BLaER1 treated with 17β-estradiol and CSF1 and Interleukin-3, amounts not matched to agents 10 nM and 100 nM (cell line): ENCODE measurements around the gene CEACAM20.
A peak's percentile ranks its signal among the peaks of the same experiment; 100 is the strongest.
"Not testable (repeated sequence)": the region's sequence is repeated elsewhere in the genome, so short reads cannot be mapped to it uniquely, and the experiment has no call there.

Source experiments
- H3K27ac ChIP-seq, 11 experiments: shearing (Covaris generic); formaldehyde crosslinking; 2 replicates each; pipeline ENCODE4 v1.8.1; 2022
- H3K27me3 ChIP-seq, 11 experiments: shearing (Covaris generic); formaldehyde crosslinking; 2 replicates each; pipeline ENCODE4 v1.8.1; 2022
- H3K36me3 ChIP-seq, 11 experiments: shearing (Covaris generic); formaldehyde crosslinking; 2 replicates each; pipeline ENCODE4 v1.8.1; 2022
- H3K4me1 ChIP-seq, 10 experiments: shearing (Covaris generic); formaldehyde crosslinking; 2 replicates each; pipeline ENCODE4 v1.8.1; 2022
- H3K4me2 ChIP-seq, 11 experiments: shearing (Covaris generic); formaldehyde crosslinking; 2 replicates each; pipeline ENCODE4 v1.8.1; 2022
- H3K4me3 ChIP-seq, 10 experiments: shearing (Covaris generic); formaldehyde crosslinking; 2 replicates each; pipeline ENCODE4 v1.8.1; 2022
- H3K9ac ChIP-seq, 11 experiments: shearing (Covaris generic); formaldehyde crosslinking; 2 replicates each; pipeline ENCODE4 v1.8.1; 2022
- H3K9me3 ChIP-seq, 11 experiments: shearing (Covaris generic); formaldehyde crosslinking; replicated peaks in 1 of 11; 2 replicates each; pipeline ENCODE4 v1.8.1; 2022
- H4K20me1 ChIP-seq, 11 experiments: shearing (Covaris generic); formaldehyde crosslinking; 2 replicates each; pipeline ENCODE4 v1.8.1; 2022
- Cebpa-rat ChIP-seq, 11 experiments: shearing (Covaris generic); IDR thresholded peaks; 2 replicates each; pipeline ENCODE4 v1.8.1; 2022

The CEACAM20 gene

GRCh38 chr19:44539236-44539826 is 9.9 kb upstream of the CEACAM20 start:
- H3K4me3 ChIP-seq = no peak overlapping the region
- H3K36me3 ChIP-seq = no peaks in the 10 kb centered on the region
- H3K4me1 ChIP-seq = no peaks in the 10 kb centered on the region
- H4K20me1 ChIP-seq = no peaks in the 10 kb centered on the region
- no peak overlapping the region for H3K4me2 ChIP-seq
- H3K27me3 ChIP-seq = no peaks in the 10 kb centered on the region
- TF ChIP-seq Cebpa-rat (IDR thresholded peaks at IDR 0.05) = no peak
- H3K9me3 ChIP-seq = peaks cover 11 to 33% (median 15%) of the 10 kb centered on the region in 11 experiments
- no peak overlapping the region for H3K27ac ChIP-seq
- H3K9ac ChIP-seq = no peak overlapping the region

- peaks cover 0 to 16% (median 5%) of the 10 kb centered on the region in 10 experiments; a peak in 10 of 20 replicates for H3K4me1 ChIP-seq
- peaks cover 11 to 33% (median 15%) of the 10 kb centered on the region in 11 experiments for H3K9me3 ChIP-seq
- H4K20me1 ChIP-seq, H3K36me3 ChIP-seq, H3K27me3 ChIP-seq, H3K4me2 ChIP-seq, H3K9ac ChIP-seq, H3K4me3 ChIP-seq, H3K27ac ChIP-seq: not testable (repeated sequence)
Measured at GRCh38 chr19:44535361-44535760, 5.9 kb upstream of the CEACAM20 start.

GRCh38 chr19:44532819-44533218 is 3.3 kb upstream of the CEACAM20 start:
- Histone ChIP-seq H3K9ac (no peak overlapping the region), H3K4me2 (no peak overlapping the region), H3K27ac (no peak overlapping the region), H3K4me3 (no peak overlapping the region), H3K27me3 (no peaks in the 10 kb centered on the region), H3K9me3 (peaks cover 11 to 32% (median 15%) of the 10 kb centered on the region in 11 experiments), H3K4me1 (peaks cover 0 to 18% (median 5%) of the 10 kb centered on the region in 10 experiments; a peak in 10 of 20 replicates), H3K36me3 (no peaks in the 10 kb centered on the region), H4K20me1 (no peaks in the 10 kb centered on the region)
- TF ChIP-seq Cebpa-rat (IDR thresholded peaks at IDR 0.05) = no peak

- no peak overlapping the region for H3K4me3 ChIP-seq
- peak overlapping the region in 3 of 11 experiments; percentile 27 to 35 (median 28); a peak in 3 of 22 replicates for H3K27ac ChIP-seq
- H3K4me1 ChIP-seq = peaks cover 0 to 18% (median 5%) of the 10 kb centered on the region in 10 experiments; a peak in 10 of 20 replicates
- no peak for TF ChIP-seq Cebpa-rat (IDR thresholded peaks at IDR 0.05)
- peak overlapping the region in 5 of 11 experiments; percentile 39 to 53 (median 51); a peak in 10 of 22 replicates for H3K4me2 ChIP-seq
- H3K9me3 ChIP-seq = peaks cover 7 to 12% (median 10%) of the 10 kb centered on the region in 11 experiments
- H3K9ac ChIP-seq = no peak overlapping the region
- H4K20me1 ChIP-seq = no peaks in the 10 kb centered on the region
- H3K27me3 ChIP-seq = no peaks in the 10 kb centered on the region
- H3K36me3 ChIP-seq = no peaks in the 10 kb centered on the region
Measured at GRCh38 chr19:44530777-44531176, 1.3 kb upstream of the CEACAM20 start.

GRCh38 chr19:44527554-44527953 is 1.9 kb downstream of the CEACAM20 start:
- TF ChIP-seq Cebpa-rat (IDR thresholded peaks at IDR 0.05) = no peak
- H3K9ac ChIP-seq = no peak overlapping the region
- peaks cover 0 to 18% (median 5%) of the 10 kb centered on the region in 10 experiments; a peak in 10 of 20 replicates for H3K4me1 ChIP-seq
- H3K4me2 ChIP-seq = no peak overlapping the region
- H3K4me3 ChIP-seq = no peak overlapping the region
- H4K20me1 ChIP-seq = no peaks in the 10 kb centered on the region
- no peaks in the 10 kb centered on the region for H3K9me3 ChIP-seq
- no peaks in the 10 kb centered on the region for H3K27me3 ChIP-seq
- H3K27ac ChIP-seq = no peak overlapping the region
- no peaks in the 10 kb centered on the region for H3K36me3 ChIP-seq

- H3K27me3 ChIP-seq = no peaks in the 10 kb centered on the region
Measured at GRCh38 chr19:44525721-44526430, 3.6 kb downstream of the CEACAM20 start.

GRCh38 chr19:44521370-44521769 is 8.1 kb downstream of the CEACAM20 start:
- H3K4me1 ChIP-seq = peaks cover 0 to 4% (median 0%) of the 10 kb centered on the region in 10 experiments; a peak in 1 of 20 replicates
- no peaks in the 10 kb centered on the region for H4K20me1 ChIP-seq
- TF ChIP-seq Cebpa-rat (IDR thresholded peaks at IDR 0.05) = no peak
- H3K9ac ChIP-seq = no peak overlapping the region
- H3K36me3 ChIP-seq = no peaks in the 10 kb centered on the region
- H3K4me3 ChIP-seq = no peak overlapping the region
- H3K27ac ChIP-seq = no peak overlapping the region
- H3K4me2 ChIP-seq = no peak overlapping the region
- H3K27me3 ChIP-seq = no peaks in the 10 kb centered on the region
- H3K9me3 ChIP-seq = peaks cover 14 to 48% (median 29%) of the 10 kb centered on the region in 11 experiments; a peak in 21 of 22 replicates

More at GRCh38 chr19:44525721-44526430, 3.6 kb downstream of the CEACAM20 start:
- no peak for TF ChIP-seq Cebpa-rat (IDR thresholded peaks at IDR 0.05)
- peaks cover 0 to 7% (median 2%) of the 10 kb centered on the region in 10 experiments; a peak in 10 of 20 replicates for H3K4me1 ChIP-seq
- peaks cover 0 to 8% (median 0%) of the 10 kb centered on the region in 11 experiments; a peak in 2 of 22 replicates for H3K9me3 ChIP-seq
- H3K36me3 ChIP-seq = no peaks in the 10 kb centered on the region
- H3K4me3 ChIP-seq = no peak overlapping the region
- H3K4me2 ChIP-seq = no peak overlapping the region
- no peak overlapping the region for H3K27ac ChIP-seq
- no peaks in the 10 kb centered on the region for H4K20me1 ChIP-seq
- H3K9ac ChIP-seq = no peak overlapping the region

GRCh38 chr19:44517146-44517545 is 12.3 kb downstream of the CEACAM20 start:
- no peaks in the 10 kb centered on the region for H3K27me3 ChIP-seq
- peaks cover 0 to 7% (median 0%) of the 10 kb centered on the region in 10 experiments; a peak in 1 of 20 replicates for H3K4me1 ChIP-seq
- H3K36me3 ChIP-seq = no peaks in the 10 kb centered on the region
- TF ChIP-seq Cebpa-rat (IDR thresholded peaks at IDR 0.05) = no peak
- peaks cover 19 to 54% (median 38%) of the 10 kb centered on the region in 11 experiments; a peak in 21 of 22 replicates for H3K9me3 ChIP-seq
- H3K27ac ChIP-seq = no peak overlapping the region
- H3K4me2 ChIP-seq = no peak overlapping the region
- no peak overlapping the region for H3K4me3 ChIP-seq
- H4K20me1 ChIP-seq = no peaks in the 10 kb centered on the region
- H3K9ac ChIP-seq = no peak overlapping the region

- H4K20me1 ChIP-seq = no peaks in the 10 kb centered on the region
- no peak for TF ChIP-seq Cebpa-rat (IDR thresholded peaks at IDR 0.05)
- H3K4me3 ChIP-seq = no peak overlapping the region
- no peak overlapping the region for H3K4me2 ChIP-seq
- no peak overlapping the region for H3K27ac ChIP-seq
- H3K4me1 ChIP-seq = peaks cover 0 to 7% (median 0%) of the 10 kb centered on the region in 10 experiments; a peak in 1 of 20 replicates
- peaks cover 19 to 53% (median 38%) of the 10 kb centered on the region in 11 experiments; a peak in 21 of 22 replicates for H3K9me3 ChIP-seq
- no peaks in the 10 kb centered on the region for H3K27me3 ChIP-seq
- H3K36me3 ChIP-seq = no peaks in the 10 kb centered on the region
- no peak overlapping the region for H3K9ac ChIP-seq
Measured at GRCh38 chr19:44515907-44516306, 13.6 kb downstream of the CEACAM20 start.
